Astrocyte of the cerebellum (primary cell): ENCODE measurements around the gene ZG16.
"Not testable (repeated sequence)": the region's sequence is repeated elsewhere in the genome, so short reads cannot be mapped to it uniquely, and the experiment has no call there.

Experiments
- DNase-seq: peaks from one replicate; pipeline ENCODE4 v3.0.0-alpha.2; 2011; ENCODE audit warnings: low read depth
- H3K4me3 ChIP-seq: 2 replicates; pipeline ENCODE4 v1.5.1; 2011; ENCODE audit warnings: mild to moderate bottlenecking, low read depth, low read length, moderate library complexity
- CTCF ChIP-seq: IDR thresholded peaks from 2 replicates; pipeline ENCODE4 v1.5.1; 2012; ENCODE audit warnings: low read length, low read depth, moderate library complexity, mild to moderate bottlenecking; ENCODE audit errors: missing control alignments
- in situ Hi-C: cut with HindIII; loops from 2 replicates; pipeline ENCODE4 v1.10.0; 2017; ENCODE audit warnings: low sequenced_read_pairs

Gene ZG16

GRCh38 chr16:29775742-29776408 is 2.2 kb upstream of the ZG16 start:
- in situ Hi-C loops: no loop called here
- DNase-seq: no peak

GRCh38 chr16:29779474-29779873 is 1.4 kb downstream of the ZG16 start:
- in situ Hi-C loops: no loop called here
- no peak overlapping the region for H3K4me3 ChIP-seq
- DNase-seq: no peak
- no peak for TF ChIP-seq CTCF

More at GRCh38 chr16:29775742-29776408, 2.2 kb upstream of the ZG16 start:
- H3K4me3 ChIP-seq: no peak overlapping the region
- no peak for TF ChIP-seq CTCF

GRCh38 chr16:29783094-29783953 is 5.3 kb downstream of the ZG16 start:
- DNase-seq, in situ Hi-C loops, H3K4me3 ChIP-seq: not testable (repeated sequence)

- H3K4me3 ChIP-seq: no peak overlapping the region
- DNase-seq: no peak
- in situ Hi-C loops: no loop called here
- TF ChIP-seq CTCF: no peak
Observed at GRCh38 chr16:29784157-29784556, 6.1 kb downstream of the ZG16 start.

- in situ Hi-C loops: no loop called here
Observed at GRCh38 chr16:29784901-29785500, 6.9 kb downstream of the ZG16 start.

GRCh38 chr16:29787155-29787554 is 9.1 kb downstream of the ZG16 start:
- H3K4me3 ChIP-seq, DNase-seq, in situ Hi-C loops: not testable (repeated sequence)

More at GRCh38 chr16:29784901-29785500, 6.9 kb downstream of the ZG16 start:
- DNase-seq: no peak
- TF ChIP-seq CTCF: peak; percentile 86
- H3K4me3 ChIP-seq: peak overlapping the region; percentile 14

GRCh38 chr16:29789775-29790182 is 11.7 kb downstream of the ZG16 start:
- peak overlapping the region; percentile 92 for H3K4me3 ChIP-seq
- DNase-seq: no peak
- TF ChIP-seq CTCF: no peak
- in situ Hi-C loops: no loop called here
